Endothelial cell (in vitro differentiated cells): ENCODE results near the gene WDR4. TPM values are rescaled to one million over a fixed set of nuclear protein-coding genes. Genes with fewer than 3 reads are reported as not detected.
"Not testable (repeated sequence)": the region's sequence is repeated elsewhere in the genome, so short reads cannot be mapped to it uniquely, and the experiment has no call there.

Experiments
- DNase-seq: peaks from one replicate; pipeline ENCODE4 v3.0.0; 2021; ENCODE audit warnings: low spot score
- H3K27ac Mint-ChIP-seq: one replicate; pipeline ENCODE4 v1.8.0; 2021; ENCODE audit warnings: mixed read lengths, inconsistent platforms; ENCODE audit not compliant: unreplicated experiment
- H3K27me3 Mint-ChIP-seq: one replicate; pipeline ENCODE4 v1.8.0; 2021; ENCODE audit warnings: mild to moderate bottlenecking, moderate library complexity, mixed read lengths, inconsistent platforms; ENCODE audit not compliant: unreplicated experiment
- H3K36me3 Mint-ChIP-seq: one replicate; pipeline ENCODE4 v1.8.0; 2021; ENCODE audit warnings: mild to moderate bottlenecking, low read depth, mixed read lengths, inconsistent platforms; ENCODE audit not compliant: unreplicated experiment
- H3K4me1 Mint-ChIP-seq: one replicate; pipeline ENCODE4 v1.8.0; 2021; ENCODE audit warnings: mild to moderate bottlenecking, mixed read lengths, inconsistent platforms; ENCODE audit not compliant: unreplicated experiment
- H3K4me3 Mint-ChIP-seq: one replicate; pipeline ENCODE4 v1.8.0; 2021; ENCODE audit warnings: mild to moderate bottlenecking, mixed read lengths, inconsistent platforms; ENCODE audit not compliant: unreplicated experiment
- H3K9me3 Mint-ChIP-seq: one replicate; pipeline ENCODE4 v1.8.0; 2021; ENCODE audit warnings: mixed read lengths, inconsistent platforms; ENCODE audit not compliant: unreplicated experiment
- CTCF ChIP-seq: fragments of 200-600 bp; sonication (generic); IDR thresholded peaks from one replicate; pipeline ENCODE4 v1.5.0; 2021; ENCODE audit warnings: antibody characterized with exemption; ENCODE audit not compliant: unreplicated experiment
- total RNA-seq: library from RNA; stranded (reverse); fragmentation: NEBNext Ultra II Directional; extraction: Animal tissue kit (Norgen Biotek cat#: 25700); gene quantifications from one replicate; pipeline ENCODE4 v1.2.1, GENCODE V29; 2021; ENCODE audit not compliant: unreplicated experiment

WDR4 gene
- total RNA-seq, 1 donor from 2014 or later, result 14.3 TPM

GRCh38 chr21:42807938-42808613 is 71.3 kb downstream of the WDR4 start:
- DNase-seq, result no peak
- Mint-ChIP-seq H3K9me3 (no peaks in the 10 kb centered on the region), H3K27me3 (no peaks in the 10 kb centered on the region), H3K4me1 (peaks cover 38% of the 10 kb centered on the region), H3K4me3 (no peak overlapping the region), H3K36me3 (no peaks in the 10 kb centered on the region), H3K27ac (peak overlapping the region; percentile 25)
- TF ChIP-seq CTCF, result no peak

- H3K4me1 Mint-ChIP-seq, result peaks cover 31% of the 10 kb centered on the region
- not testable (repeated sequence) for H3K27me3 Mint-ChIP-seq, H3K9me3 Mint-ChIP-seq, DNase-seq, H3K4me3 Mint-ChIP-seq, H3K36me3 Mint-ChIP-seq, H3K27ac Mint-ChIP-seq
Measured at GRCh38 chr21:42807293-42807895, 71.9 kb downstream of the WDR4 start.

GRCh38 chr21:42806509-42807140 is 72.7 kb downstream of the WDR4 start:
- Mint-ChIP-seq H3K36me3 (no peaks in the 10 kb centered on the region), H3K9me3 (no peaks in the 10 kb centered on the region), H3K27ac (no peak overlapping the region), H3K4me1 (peaks cover 27% of the 10 kb centered on the region), H3K27me3 (no peaks in the 10 kb centered on the region), H3K4me3 (no peak overlapping the region)
- no peak for TF ChIP-seq CTCF
- DNase-seq, result no peak

GRCh38 chr21:42801616-42802015 is 77.7 kb downstream of the WDR4 start:
- not testable (repeated sequence) for DNase-seq, H3K27me3 Mint-ChIP-seq, H3K9me3 Mint-ChIP-seq, H3K27ac Mint-ChIP-seq, H3K36me3 Mint-ChIP-seq, H3K4me3 Mint-ChIP-seq
- H3K4me1 Mint-ChIP-seq, result peaks cover 13% of the 10 kb centered on the region

GRCh38 chr21:42799948-42800347 is 79.4 kb downstream of the WDR4 start:
- Mint-ChIP-seq H3K9me3 (no peaks in the 10 kb centered on the region), H3K36me3 (no peaks in the 10 kb centered on the region), H3K27me3 (peaks cover 2% of the 10 kb centered on the region)

More at GRCh38 chr21:42799948-42800347, 79.4 kb downstream of the WDR4 start:
- Mint-ChIP-seq H3K4me3 (no peak overlapping the region), H3K27ac (no peak overlapping the region), H3K4me1 (peaks cover 4% of the 10 kb centered on the region)
- no peak for TF ChIP-seq CTCF
- DNase-seq, result no peak
